Chondrocyte (in vitro differentiated cells): ENCODE data around the gene SLC25A41. TPM values are rescaled to one million over a fixed set of nuclear protein-coding genes. Genes with fewer than 3 reads are reported as not detected.
"Not testable (repeated sequence)": the region's sequence is repeated elsewhere in the genome, so short reads cannot be mapped to it uniquely, and the experiment has no call there.

Experiments used
- DNase-seq: peaks from one replicate; pipeline ENCODE4 v3.0.0; 2021; ENCODE audit warnings: mixed read lengths, low spot score
- H3K27ac Mint-ChIP-seq: one replicate; pipeline ENCODE4 v1.8.0; 2021; ENCODE audit warnings: mild to moderate bottlenecking, moderate library complexity, mixed read lengths; ENCODE audit not compliant: unreplicated experiment
- H3K27me3 Mint-ChIP-seq: 2 replicates; pipeline ENCODE4 v1.8.0; 2021; ENCODE audit warnings: low read depth, mixed read lengths
- H3K36me3 Mint-ChIP-seq: 2 replicates; pipeline ENCODE4 v1.8.0; 2021; ENCODE audit warnings: low read depth, mixed read lengths
- H3K4me1 Mint-ChIP-seq: 2 replicates; pipeline ENCODE4 v1.8.0; 2021; ENCODE audit warnings: low read depth, mild to moderate bottlenecking, mixed read lengths
- H3K4me3 Mint-ChIP-seq: one replicate; pipeline ENCODE4 v1.8.0; 2021; ENCODE audit warnings: mild to moderate bottlenecking, moderate library complexity, mixed read lengths; ENCODE audit not compliant: unreplicated experiment
- H3K9me3 Mint-ChIP-seq: 2 replicates; pipeline ENCODE4 v1.8.0; 2021; ENCODE audit warnings: low read depth, mixed read lengths
- CTCF ChIP-seq: fragments of 200-600 bp; sonication (generic); IDR thresholded peaks from 2 replicates; pipeline ENCODE4 v1.5.0; 2021; ENCODE audit warnings: antibody characterized with exemption, mild to moderate bottlenecking, moderate library complexity
- total RNA-seq: library from RNA; stranded (reverse); gene quantifications from 3 replicates; pipeline ENCODE4 v1.2.1, GENCODE V29; 2021

Gene SLC25A41
- total RNA-seq, 1 donor from 2014 or later: 0.20 TPM

GRCh38 chr19:6439743-6440142, 6.2 kb upstream of the SLC25A41 start:
- H3K4me3 Mint-ChIP-seq: no peak overlapping the region
- no peak for DNase-seq
- H3K27me3 Mint-ChIP-seq: no peaks in the 10 kb centered on the region
- H3K9me3 Mint-ChIP-seq: no peaks in the 10 kb centered on the region
- peaks cover 4% of the 10 kb centered on the region for H3K36me3 Mint-ChIP-seq
- no peaks in the 10 kb centered on the region for H3K4me1 Mint-ChIP-seq
- no peak overlapping the region for H3K27ac Mint-ChIP-seq
- TF ChIP-seq CTCF: no peak

- no peaks in the 10 kb centered on the region for H3K36me3 Mint-ChIP-seq
- no peak for DNase-seq
- no peaks in the 10 kb centered on the region for H3K9me3 Mint-ChIP-seq
- no peak overlapping the region for H3K27ac Mint-ChIP-seq
- H3K4me1 Mint-ChIP-seq: no peaks in the 10 kb centered on the region
- no peak overlapping the region for H3K4me3 Mint-ChIP-seq
- no peak for TF ChIP-seq CTCF
- peaks cover 2% of the 10 kb centered on the region for H3K27me3 Mint-ChIP-seq
Observed at GRCh38 chr19:6433165-6433564, 398 bp downstream of the SLC25A41 start.

GRCh38 chr19:6431891-6432290, 1.7 kb downstream of the SLC25A41 start:
- Mint-ChIP-seq H3K36me3 (no peaks in the 10 kb centered on the region), H3K4me3 (no peak overlapping the region), H3K27me3 (peaks cover 2% of the 10 kb centered on the region), H3K27ac (no peak overlapping the region), H3K9me3 (no peaks in the 10 kb centered on the region), H3K4me1 (no peaks in the 10 kb centered on the region)
- no peak for DNase-seq
- no peak for TF ChIP-seq CTCF

- Mint-ChIP-seq H3K4me3 (no peak overlapping the region), H3K27me3 (peaks cover 2% of the 10 kb centered on the region), H3K4me1 (peaks cover 7% of the 10 kb centered on the region), H3K27ac (no peak overlapping the region), H3K9me3 (no peaks in the 10 kb centered on the region), H3K36me3 (no peaks in the 10 kb centered on the region)
- DNase-seq: no peak
- TF ChIP-seq CTCF: no peak
Observed at GRCh38 chr19:6429419-6430221, 3.9 kb downstream of the SLC25A41 start.

DNA sequence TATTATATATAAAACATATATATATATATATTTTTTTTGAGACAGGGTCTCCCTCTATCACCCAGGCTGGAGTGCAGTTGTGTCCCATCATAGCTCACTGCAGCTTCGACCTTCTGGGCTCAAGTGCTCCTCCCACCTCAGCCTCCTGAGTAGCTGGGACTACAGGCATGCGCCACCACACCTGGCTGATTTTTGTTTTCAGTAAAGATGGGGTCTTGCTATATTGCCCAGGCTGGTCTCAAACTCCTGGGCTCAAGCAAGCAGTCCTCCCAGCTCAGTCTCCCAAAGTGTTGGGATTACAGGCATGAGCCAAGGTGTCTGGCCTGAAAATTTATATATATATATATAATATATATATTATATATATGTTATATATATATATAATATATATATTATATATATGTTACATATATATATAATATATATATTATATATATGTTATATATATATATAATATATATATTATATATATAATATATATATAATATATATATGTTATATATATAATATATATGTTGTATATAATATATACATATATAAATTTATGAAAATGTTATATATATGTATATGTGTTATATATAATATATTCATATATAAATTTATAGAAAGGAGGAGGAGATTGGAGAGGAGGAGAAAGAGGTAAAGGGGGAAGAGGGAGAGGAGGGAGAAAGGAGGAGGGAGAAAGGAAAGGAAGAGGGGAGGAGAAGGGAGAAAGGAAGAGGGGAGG, 4.7 kb downstream of the SLC25A41 start:
- DNase-seq, H3K4me3 Mint-ChIP-seq, H3K27me3 Mint-ChIP-seq, H3K36me3 Mint-ChIP-seq, H3K9me3 Mint-ChIP-seq, H3K27ac Mint-ChIP-seq, H3K4me1 Mint-ChIP-seq: not testable (repeated sequence)
